Measurements from ENCODE around the gene MGAT5.

Gene MGAT5

GRCh38 chr2:134441153-134441863 is 187.4 kb downstream of the MGAT5 start:
- Histone ChIP-seq H4K20me1 (ENCODE audit: insufficient read depth) (no peaks in the 10 kb centered on the region), H3K4me3 (IDR thresholded peaks at IDR 0.05; ENCODE audit: insufficient read depth, low read depth, low read length) (no peak overlapping the region), H3K36me3 (ENCODE audit: insufficient read depth) (no peaks in the 10 kb centered on the region), H3K9ac (no peak overlapping the region), H3K27me3 (ENCODE audit: insufficient read depth, low read depth) (no peaks in the 10 kb centered on the region), H2AFZ (ENCODE audit: low read depth) (no peak overlapping the region), H3K4me2 (no peak overlapping the region), H3K27ac (no peak overlapping the region), H3K4me1 (ENCODE audit: low read depth, poor library complexity, severe bottlenecking) (no peaks in the 10 kb centered on the region), H3K79me2 (ENCODE audit: insufficient read depth, low read depth) (no peaks in the 10 kb centered on the region)
- TF ChIP-seq CTCF (conservative IDR thresholded peaks at IDR 0.05; ENCODE audit: low read depth, low read length), result no peak

GRCh38 chr2:134443814-134444480 is 190.1 kb downstream of the MGAT5 start:
- Histone ChIP-seq H2AFZ (ENCODE audit: low read depth) (no peak overlapping the region), H4K20me1 (ENCODE audit: insufficient read depth) (no peaks in the 10 kb centered on the region), H3K79me2 (ENCODE audit: insufficient read depth, low read depth) (no peaks in the 10 kb centered on the region), H3K4me3 (IDR thresholded peaks at IDR 0.05; ENCODE audit: insufficient read depth, low read depth, low read length) (no peak overlapping the region), H3K9ac (no peak overlapping the region), H3K36me3 (ENCODE audit: insufficient read depth) (no peaks in the 10 kb centered on the region), H3K27ac (no peak overlapping the region), H3K4me2 (no peak overlapping the region), H3K4me1 (ENCODE audit: low read depth, poor library complexity, severe bottlenecking) (no peaks in the 10 kb centered on the region), H3K27me3 (ENCODE audit: insufficient read depth, low read depth) (no peaks in the 10 kb centered on the region)
- no peak for TF ChIP-seq CTCF (conservative IDR thresholded peaks at IDR 0.05; ENCODE audit: low read depth, low read length)

GRCh38 chr2:134445116-134445515 is 191.2 kb downstream of the MGAT5 start:
- Histone ChIP-seq H3K4me1 (ENCODE audit: low read depth, poor library complexity, severe bottlenecking) (no peaks in the 10 kb centered on the region), H3K36me3 (ENCODE audit: insufficient read depth) (no peaks in the 10 kb centered on the region), H3K4me3 (IDR thresholded peaks at IDR 0.05; ENCODE audit: insufficient read depth, low read depth, low read length) (no peak overlapping the region), H3K27me3 (ENCODE audit: insufficient read depth, low read depth) (no peaks in the 10 kb centered on the region), H3K9ac (no peak overlapping the region), H4K20me1 (ENCODE audit: insufficient read depth) (no peaks in the 10 kb centered on the region), H3K27ac (no peak overlapping the region), H3K4me2 (no peak overlapping the region), H3K79me2 (ENCODE audit: insufficient read depth, low read depth) (no peaks in the 10 kb centered on the region), H2AFZ (ENCODE audit: low read depth) (no peak overlapping the region)
- no peak for TF ChIP-seq CTCF (conservative IDR thresholded peaks at IDR 0.05; ENCODE audit: low read depth, low read length)

- Histone ChIP-seq H4K20me1 (ENCODE audit: insufficient read depth) (no peaks in the 10 kb centered on the region), H3K4me3 (IDR thresholded peaks at IDR 0.05; ENCODE audit: insufficient read depth, low read depth, low read length) (no peak overlapping the region), H3K4me1 (ENCODE audit: low read depth, poor library complexity, severe bottlenecking) (no peaks in the 10 kb centered on the region), H3K27me3 (ENCODE audit: insufficient read depth, low read depth) (no peaks in the 10 kb centered on the region), H3K27ac (no peak overlapping the region), H3K4me2 (no peak overlapping the region), H3K36me3 (ENCODE audit: insufficient read depth) (no peaks in the 10 kb centered on the region), H2AFZ (ENCODE audit: low read depth) (no peak overlapping the region), H3K79me2 (ENCODE audit: insufficient read depth, low read depth) (no peaks in the 10 kb centered on the region), H3K9ac (no peak overlapping the region)
- no peak for TF ChIP-seq CTCF (conservative IDR thresholded peaks at IDR 0.05; ENCODE audit: low read depth, low read length)
These were observed 192.1 kb downstream of the MGAT5 start for GRCh38 chr2:134445985-134446382.
